DMS153 treated with DMSO at 0.1 percent for 48 hours (cell line): ENCODE measurements around the gene SH3PXD2A.
A peak's percentile ranks its signal among the peaks of the same experiment; 100 is the strongest.

Experiments
- DNase-seq: peaks from one replicate; lab custom pipeline; 2025; ENCODE audit not compliant: unreplicated experiment; lab: John Stamatoyannopoulos, UW

Gene SH3PXD2A

DNA sequence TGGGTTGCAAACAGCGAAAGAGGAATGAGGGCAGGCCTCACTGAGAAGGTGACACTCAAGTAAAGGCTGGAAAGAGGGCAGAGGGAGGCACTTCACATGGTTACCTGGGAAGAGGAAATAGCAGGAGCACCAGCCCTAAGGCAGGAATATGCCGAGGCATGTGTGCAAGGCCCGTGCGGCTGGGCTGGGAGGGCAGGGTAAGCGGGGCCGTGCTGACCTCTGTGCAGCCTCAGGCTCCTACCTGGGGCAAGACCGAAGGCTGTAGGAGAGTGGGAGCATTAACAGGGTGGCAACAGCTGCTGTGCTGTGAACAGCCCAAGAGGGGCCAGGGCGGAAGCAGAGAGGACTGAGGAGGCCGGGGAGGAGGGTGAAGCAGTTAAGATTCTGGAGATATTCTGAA, 24.0 kb upstream of the SH3PXD2A start:
- no peak for DNase-seq

DNA sequence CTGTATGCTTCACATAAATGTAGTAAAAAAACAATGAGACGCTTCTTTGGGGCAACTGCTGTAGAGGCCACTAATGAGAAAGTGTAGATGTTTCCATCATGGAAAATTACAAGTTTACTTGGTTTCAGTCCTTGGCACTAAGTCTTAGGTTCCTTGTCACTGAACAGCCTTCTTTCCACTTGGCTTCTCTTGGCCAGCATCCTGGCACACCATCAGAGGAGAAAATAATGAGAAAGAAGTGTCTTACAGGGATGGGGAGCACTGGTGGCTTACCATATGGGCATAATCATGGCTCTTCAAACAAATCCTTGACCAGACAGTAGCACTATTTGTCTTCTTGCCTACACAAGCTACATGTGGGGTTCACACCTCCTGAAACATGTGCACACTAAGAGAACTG, 22.5 kb upstream of the SH3PXD2A start:
- no peak for DNase-seq

DNA sequence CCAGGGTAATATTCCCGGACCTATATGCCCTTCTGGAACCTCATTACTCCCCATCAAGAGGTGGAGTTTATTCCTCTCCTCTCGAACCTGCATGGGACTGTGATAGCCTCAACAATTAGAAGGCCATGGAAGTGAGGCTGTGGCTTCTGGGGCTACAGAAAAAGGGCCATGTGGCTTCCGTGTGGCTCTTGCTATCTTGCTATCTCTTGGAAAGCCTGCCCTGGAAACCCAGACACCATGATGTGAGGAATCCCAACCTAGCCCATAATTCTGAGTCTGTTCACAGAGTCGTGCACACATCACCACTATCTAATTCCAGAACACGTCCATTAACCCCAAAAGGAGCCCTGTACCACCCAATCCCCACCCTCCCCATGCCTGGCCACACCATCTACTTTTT, 20.8 kb upstream of the SH3PXD2A start:
- no peak for DNase-seq

DNA sequence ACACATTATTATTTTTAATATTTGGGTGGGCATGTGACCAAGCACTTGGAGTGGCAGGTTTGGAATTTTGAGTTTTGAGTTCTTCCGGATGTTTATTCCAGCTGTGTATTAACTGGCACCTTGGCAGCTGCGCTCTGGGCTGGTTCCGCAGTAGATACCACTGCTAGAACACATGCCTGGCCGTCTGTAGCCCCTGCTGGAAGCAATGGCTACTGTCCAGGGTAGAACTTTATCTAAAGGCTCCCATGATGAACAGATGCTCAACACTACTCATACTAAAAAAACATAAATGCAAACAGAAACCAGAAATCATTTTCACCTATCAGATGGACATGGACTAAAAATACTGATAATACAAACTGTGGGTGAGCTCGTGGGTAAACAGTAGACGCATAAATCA, 19.4 kb upstream of the SH3PXD2A start:
- DNase-seq: no peak

DNA sequence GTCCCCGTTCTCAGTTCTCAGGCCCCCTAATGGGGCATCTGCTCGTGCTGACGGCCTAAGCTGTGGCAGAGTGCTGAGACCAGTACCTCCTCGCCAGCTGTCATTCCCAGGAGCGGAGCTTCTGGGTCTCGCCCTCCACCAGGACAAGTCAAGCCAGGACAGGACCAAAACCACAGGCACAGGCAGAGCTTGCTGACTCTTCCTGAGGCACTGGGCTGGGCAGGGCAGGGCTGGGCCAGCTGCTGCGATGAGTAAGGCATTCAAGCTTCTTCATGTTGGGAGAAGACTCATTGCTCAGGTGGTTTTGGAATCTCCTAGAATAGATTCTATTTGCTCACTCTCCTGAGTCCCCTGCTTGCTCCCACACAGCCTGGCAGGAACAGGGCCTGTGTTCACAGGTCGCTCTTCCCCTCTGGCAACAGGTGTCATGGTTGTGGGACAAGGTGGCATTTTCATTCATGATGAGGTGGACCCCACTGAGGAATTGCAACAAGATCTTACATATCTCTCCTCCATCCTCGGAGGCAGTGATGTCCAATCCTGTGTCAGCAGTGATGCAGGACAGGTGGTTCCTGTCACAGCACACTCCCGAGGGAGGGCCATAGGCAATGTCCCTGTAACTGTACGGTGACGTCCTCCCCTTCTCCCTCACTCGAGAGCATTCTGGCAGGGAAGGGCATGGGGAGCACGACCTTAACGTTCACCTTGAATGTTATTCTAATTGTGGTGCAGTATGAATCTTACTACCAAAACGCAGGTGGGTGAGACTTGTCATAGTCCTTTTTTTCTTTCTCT, 17.0 kb upstream of the SH3PXD2A start:
- DNase-seq: no peak

DNA sequence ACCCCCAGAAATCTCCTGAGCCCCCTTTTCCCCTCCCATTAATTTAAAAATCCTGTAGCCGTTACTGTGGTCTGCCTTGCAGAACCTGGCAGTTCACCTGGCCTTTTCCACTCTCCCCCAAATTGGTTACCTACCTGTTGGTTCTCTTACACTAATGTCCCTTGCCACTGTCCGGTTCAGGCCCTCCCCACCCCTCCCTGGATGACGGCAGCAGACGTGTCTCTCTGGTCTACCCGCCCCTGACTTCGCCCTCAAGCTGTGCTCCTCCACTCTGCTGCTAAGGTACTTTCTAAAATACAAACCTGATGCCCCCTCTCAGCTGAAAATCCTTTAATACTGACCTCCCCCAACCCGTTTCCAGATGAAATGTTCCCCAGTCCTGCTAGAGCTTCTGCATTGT, 15.6 kb upstream of the SH3PXD2A start:
- no peak for DNase-seq

DNA sequence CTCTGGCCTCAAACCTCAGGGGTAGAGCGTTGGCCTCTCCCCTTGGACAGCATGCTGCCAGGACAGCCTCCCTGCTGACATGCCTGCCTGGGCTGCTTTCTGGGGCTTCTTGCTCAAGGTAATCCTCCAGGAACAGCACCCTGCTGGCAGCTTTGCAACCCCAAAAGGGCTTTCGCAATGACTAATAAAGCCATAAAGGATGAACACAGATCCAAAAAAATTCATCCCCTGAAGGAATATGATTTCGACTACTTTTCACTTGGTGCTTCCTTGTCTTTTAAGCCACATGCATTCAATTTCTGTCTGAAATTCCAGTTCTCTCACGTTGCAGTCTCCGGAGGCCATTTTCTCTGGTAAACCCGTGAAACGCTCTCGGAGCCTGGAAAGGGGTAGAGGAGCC, 15.1 kb upstream of the SH3PXD2A start:
- DNase-seq: no peak

DNA sequence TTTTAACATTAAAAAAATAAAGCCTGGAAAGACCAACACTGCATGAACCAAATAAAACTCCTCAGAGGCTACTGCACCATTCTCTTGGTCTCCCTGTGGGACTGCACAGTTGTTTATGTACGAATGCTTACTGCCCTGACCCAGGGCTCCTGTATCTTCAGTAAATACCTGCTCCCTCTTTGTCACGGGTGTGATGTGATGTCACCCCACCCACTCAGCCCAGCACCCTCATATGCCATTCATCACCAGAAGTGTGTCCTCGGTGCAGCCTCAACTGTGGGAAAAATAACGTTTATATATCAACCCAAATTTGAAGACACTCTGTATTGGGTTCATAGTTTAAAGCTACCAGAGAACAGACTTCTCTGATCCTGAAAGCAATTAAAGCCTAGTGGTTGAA, 14.0 kb upstream of the SH3PXD2A start:
- DNase-seq: no peak

DNA sequence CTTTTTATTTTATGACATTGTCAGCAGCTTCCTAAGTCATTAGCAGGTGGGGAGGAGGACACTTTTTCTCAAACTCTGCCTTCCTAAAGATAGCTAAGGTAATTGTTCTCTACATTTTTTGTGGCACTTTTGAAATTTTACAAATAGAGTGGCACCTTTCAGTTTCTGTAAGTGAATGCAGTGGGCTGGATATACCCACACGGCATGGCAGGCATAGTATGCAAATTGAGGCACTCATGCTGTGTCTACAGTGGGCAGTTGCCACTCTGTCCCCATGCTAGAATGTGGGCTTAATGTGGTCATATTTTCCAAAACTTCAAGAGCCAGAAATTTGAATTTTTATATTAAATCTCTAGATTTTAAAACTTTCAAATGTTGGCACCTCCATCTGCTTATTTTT, 12.8 kb upstream of the SH3PXD2A start:
- no peak for DNase-seq

DNA sequence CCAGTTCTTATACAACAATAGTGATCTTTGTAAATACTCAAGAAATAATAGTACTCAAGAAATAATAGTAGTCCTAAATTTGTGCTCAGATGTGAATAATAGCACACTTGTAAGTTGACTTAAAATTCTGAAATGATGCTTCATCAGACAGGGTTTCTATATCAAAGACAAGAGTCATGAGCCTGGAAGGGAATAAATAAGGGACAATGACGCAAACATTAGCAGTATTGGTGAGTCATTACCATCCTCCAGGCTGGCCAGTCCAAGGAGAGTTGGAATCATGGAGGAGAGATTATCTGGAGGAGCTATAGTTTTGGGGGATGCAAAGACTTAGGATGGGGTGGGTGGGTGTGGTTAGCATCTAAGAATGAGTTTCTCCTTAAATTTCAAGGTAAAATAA, 6.1 kb upstream of the SH3PXD2A start:
- no peak for DNase-seq

DNA sequence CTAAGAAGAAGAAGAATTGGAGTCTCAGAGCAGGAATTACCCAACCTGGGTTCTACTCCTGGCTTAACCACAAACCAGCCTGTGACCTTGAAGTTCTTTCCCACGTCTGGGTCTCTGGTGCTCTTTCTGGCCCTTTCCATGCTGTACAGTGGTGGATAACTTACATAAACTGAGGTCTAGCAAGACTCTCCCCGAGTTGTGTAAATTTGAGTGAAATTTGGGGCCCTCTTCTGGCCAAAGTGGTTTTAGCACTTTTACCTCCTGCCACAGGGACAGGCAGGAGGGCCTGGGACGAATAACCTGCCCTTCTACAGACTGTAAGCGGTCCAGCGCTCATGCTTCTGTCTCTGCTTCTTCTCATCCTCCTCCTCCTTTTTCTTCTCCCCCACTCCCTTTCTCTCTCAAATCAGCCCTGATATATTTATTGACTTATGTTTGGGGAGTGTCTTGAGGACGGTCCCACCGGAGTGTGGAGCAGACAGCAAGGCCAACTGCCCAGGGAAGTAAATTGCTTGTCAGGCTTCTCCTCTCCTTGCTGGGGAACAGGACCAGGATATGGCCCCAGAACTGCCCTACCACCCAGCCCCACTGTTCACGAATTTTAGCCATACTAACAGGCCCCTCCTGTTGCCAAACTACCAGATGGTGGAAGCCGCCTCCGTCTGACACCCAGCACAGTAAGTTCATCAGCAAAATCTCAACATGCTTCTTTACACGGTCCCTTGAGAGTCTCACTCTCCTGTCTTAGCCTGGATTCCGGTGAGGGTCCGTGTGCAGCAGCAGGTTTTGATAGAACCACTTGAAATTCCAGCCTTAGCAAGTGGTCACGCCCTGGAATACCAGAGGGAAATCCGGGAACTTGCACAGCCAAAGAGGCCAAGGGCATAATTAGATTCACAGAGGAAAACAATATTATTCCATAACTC, 4.0 kb upstream of the SH3PXD2A start:
- peak; percentile 77 for DNase-seq

DNA sequence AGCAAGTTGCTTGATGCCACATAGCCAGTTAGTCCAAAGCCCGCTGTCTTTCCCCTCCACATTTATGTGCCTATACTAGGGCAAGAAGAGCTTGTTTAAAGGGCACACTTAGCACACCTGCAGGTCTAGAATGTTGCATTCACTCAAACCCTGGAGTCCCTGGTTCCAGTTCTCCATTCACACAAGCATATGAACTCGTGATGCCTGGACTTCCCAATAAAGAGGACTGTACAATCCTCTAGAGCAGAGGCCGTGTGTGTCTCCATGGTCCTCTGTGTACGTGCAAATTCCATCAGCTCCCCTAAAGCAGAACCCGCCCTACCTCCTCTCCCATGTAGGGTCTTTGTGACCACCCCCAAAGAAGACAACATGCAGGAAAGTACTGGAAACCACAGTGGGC, 3.0 kb upstream of the SH3PXD2A start:
- DNase-seq: no peak

DNA sequence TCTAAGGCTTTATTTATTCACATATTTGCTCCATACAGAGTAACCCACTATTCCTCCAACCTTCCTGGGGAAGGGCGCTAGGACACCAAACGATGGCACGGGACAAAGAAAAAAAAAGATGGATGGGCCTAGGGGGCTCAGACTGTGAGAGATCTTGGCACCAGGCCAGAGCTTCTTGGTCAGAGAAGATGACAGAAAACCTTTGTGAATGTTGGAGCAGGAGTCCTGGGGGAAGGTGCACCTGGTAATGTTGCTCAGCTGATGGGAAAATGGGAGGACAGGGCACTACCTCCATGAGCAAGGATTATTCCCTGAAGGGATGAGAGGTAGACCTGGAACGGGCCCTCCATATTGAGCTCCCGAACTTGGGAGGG, 1.4 kb upstream of the SH3PXD2A start:
- no peak for DNase-seq

DNA sequence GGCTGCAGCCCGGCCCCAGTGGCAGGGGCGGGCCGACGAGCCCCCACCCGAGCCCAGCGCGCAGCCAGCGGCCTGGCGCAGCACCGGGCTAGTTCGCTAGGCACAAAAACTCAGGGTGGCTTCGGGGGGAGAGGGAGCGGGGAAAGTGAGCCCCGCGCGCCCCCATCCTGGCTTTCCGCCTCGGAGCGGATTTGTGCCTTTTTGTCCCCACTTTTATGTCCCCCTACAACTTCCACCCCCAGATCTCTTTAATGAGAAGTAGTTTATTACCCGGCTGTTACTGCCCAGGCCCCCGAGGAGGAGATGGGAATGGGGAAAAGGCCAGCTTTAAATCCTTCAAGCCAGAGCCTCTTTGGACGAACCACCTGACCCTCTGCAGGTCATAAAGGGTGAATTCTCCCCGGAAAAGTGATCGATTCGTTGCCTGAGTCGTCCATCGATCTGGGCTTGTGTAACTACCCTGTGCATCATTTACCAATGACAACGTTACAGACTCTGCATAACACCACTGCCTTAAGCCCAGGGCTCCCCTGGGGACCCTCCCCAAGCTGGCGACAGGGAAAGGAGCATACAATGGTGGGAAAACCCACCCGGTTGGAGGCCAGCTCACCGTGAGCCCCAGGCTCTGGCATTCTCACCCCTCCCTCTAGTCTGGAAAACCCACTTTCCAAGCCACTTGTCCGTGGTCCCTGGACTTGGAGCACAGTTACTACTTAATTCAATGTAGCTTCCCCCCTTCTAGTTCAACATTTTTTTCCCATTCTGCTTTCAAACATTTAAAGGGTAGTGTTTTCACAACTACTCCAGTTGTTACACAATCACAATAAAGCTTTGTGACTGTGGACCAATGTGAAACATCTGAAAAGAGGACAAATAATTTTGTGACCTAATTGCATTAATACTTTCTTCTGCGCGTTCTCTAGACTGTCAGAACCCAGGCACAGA, 748 bp upstream of the SH3PXD2A start:
- DNase-seq: no peak

DNA sequence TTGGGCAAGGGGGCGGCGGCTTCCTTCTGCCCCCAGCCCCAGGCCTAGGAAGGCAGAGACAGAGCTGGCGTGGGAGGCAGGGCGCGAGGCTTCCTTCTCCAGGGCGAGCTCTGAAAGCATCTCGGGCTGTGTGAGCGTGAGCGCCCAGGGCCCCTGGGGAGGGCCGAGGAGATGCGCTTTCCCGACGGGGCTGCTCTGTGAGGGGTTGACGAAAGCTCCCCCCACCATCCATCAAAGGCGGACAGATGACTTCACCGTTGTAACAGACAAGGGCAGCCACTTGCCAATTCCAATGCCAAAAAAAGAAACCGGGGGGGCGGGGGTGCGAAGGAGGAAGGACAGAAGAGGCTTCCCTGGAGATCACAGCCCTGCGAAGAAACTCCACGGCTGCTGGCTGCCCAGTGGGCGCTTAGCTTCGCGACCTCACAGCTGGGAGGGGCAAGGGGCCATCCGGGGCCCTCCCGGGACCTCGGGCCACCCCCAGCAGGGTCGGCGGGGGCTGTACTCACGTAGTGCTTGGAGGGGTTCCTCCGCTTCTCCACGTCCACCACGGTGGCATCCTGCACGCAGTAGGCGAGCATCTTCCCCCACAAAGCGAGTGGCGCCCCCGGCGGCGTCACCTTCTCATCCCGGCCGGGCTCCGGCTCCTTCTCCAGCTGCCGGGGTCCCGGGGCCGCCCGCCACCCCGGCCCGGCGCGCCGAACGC, 537 bp downstream of the SH3PXD2A start:
- no peak for DNase-seq

DNA sequence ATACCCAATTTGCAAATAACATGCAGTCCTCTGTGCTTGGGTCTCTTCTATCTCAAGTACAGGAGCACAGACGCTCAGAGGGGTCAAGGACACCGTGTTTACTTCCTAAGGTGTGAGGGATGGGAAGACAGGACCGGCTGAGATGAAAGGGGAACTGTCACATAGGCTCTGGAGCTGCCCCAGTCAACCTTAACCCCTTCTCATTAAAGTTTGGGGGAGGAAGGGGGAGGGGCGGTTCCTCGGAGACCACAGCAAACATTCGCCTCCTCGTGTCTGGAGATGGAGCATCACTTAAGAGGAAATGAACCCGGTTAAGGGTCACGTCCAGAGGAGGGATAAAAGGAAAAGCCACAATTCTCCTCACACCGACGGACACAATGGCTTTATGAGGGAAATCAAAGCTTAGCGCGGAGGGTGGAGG, 1.1 kb downstream of the SH3PXD2A start:
- no peak for DNase-seq

DNA sequence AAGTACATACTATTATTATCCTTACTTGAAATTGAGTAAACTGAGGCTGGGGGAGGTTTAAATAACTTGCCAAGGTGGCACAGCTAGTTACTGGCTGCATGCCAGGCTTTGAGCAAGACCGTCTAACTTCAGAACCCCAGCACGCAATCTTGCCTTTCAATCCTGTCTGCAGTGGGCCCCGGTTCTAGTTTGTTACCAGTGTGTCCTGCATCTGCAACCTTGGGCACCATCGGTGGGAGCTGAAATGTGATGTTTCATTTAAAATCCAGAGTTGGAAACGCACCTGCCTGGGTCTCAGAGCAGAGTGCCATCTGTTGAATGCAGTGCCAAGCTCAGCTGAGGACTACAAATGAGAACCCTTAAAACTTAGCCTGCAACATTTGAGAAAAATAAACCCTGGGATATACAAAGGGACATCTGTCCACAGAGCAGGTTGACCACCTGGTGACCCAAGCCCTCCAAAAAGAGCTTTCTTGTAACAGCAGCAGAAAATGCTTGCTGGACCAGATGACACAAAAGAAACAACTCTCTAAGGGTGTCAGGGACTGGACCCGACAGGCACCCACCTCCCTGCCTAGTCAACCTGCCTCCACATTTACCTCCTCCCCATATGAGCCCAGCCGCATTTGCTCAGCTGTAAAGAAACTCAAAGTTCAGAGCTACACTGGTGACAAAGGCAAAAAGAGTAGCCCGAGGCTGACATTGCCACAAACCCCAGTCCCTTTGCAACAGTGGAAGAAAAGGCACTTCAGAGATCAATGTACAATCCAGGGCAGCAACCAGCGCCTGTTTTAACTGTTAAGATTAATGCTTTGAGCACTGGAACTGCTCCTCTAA, 1.7 kb downstream of the SH3PXD2A start:
- no peak for DNase-seq

DNA sequence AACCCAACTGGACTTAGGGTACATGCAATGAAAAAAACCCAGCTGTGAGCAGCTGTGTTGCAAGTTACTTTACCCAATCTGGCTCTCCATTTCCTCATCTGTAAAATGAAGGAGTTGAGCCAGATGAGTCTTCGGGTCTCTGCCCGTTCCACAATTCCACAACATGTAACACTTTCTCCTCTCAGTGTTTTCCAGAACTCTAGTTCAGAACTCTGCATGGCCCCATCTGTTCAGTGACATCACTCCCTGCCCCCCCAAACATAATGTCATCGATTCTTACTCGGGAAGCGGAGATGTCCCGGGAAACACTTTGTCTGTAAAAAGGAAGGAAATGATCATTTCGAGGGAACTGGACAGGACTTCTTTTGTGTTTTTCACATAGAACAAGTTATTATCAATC, 2.5 kb downstream of the SH3PXD2A start:
- no peak for DNase-seq

DNA sequence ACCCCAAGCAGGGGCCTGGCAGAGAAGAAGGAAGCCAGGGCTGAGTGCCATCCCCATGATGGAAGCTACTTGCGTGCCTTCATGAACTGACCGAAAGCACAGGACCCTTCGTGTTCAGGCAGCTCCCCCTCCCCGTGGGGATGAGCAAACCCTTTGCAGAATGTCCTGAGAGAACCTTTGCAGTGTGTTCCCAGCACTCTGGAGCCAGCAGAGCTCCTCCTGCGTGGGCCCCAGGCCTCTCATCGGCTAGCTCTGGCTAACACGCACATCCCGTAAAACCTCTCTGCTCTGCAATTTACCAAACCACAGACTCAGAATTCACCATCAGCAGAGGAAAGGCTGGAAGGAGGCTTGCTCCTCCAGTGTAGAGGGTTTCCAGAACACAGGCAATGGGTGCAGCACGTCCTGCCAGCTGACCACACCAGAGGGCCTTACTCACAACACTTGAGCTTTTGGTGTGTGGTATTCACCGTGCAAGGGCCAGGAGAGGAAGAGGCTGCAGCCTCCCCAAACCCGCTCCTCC, 3.1 kb downstream of the SH3PXD2A start:
- no peak for DNase-seq
